GM19468 (cell line): ENCODE data around the gene C1orf94.

Experiments
- ATAC-seq: cut with Tn5 transposase; IDR thresholded peaks from one replicate; pipeline ENCODE4 v1.9.1; 2021; ENCODE audit warnings: mild to moderate bottlenecking, moderate library complexity, moderate number of reproducible peaks; ENCODE audit not compliant: unreplicated experiment; ENCODE audit errors: extremely low read depth

The C1orf94 gene, protein sequence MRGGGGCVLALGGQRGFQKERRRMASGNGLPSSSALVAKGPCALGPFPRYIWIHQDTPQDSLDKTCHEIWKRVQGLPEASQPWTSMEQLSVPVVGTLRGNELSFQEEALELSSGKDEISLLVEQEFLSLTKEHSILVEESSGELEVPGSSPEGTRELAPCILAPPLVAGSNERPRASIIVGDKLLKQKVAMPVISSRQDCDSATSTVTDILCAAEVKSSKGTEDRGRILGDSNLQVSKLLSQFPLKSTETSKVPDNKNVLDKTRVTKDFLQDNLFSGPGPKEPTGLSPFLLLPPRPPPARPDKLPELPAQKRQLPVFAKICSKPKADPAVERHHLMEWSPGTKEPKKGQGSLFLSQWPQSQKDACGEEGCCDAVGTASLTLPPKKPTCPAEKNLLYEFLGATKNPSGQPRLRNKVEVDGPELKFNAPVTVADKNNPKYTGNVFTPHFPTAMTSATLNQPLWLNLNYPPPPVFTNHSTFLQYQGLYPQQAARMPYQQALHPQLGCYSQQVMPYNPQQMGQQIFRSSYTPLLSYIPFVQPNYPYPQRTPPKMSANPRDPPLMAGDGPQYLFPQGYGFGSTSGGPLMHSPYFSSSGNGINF

GRCh38 chr1:34176830-34177603 is at the start of gene C1orf94:
Gene C1orf94 (plus strand): TSS chr1:34176907. CDS start chr1:34177790, 883 bp downstream.
- ATAC-seq, result no peak

DNA sequence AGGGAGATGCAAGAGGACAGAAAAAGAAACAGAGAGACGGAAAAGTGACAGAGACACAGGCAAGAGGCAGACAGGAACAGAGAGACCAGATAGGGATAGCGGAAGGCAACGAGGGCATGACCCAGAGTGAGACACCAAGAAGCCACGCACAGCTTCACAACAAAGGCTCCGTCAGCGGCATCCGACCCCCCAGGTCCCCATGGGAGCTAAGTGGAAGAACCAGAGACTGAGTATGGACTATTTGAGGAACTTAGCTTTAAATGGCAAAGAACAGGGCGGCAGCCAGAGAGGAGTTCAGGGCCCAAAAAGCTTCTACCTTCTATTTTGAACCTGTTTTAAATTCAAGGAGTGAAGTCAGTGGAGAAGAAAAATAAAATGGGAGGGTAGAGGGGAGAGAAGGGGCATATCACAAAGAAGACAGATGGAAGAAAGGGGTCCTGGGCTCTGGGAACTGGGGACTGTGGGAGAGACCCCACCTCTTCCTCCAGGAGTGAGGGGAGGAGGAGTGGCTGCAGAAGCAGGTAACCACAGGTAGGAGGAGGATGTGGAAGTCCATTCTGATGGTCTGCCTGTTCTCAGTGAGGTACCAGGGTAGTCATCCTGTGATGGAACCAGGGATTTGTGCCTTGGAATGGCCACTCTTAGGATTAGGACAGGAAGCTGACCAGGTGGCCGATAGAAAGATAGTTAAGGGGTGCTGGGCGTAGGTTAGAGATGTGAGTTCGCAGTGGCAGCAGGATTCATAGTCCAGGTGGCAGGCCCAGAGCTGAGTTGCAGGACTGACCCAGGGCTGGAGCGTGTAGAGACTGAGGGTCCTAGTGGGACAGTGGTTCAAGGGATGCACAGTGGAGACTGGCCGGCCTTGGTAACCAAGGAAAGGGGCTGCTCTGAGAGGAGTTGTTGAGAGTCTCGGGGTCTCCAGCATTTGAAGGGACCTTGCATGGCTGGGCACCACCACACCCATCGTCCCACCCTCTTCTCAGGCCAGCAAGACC is 49.4 kb upstream of the C1orf94 start:
- no peak for ATAC-seq

DNA sequence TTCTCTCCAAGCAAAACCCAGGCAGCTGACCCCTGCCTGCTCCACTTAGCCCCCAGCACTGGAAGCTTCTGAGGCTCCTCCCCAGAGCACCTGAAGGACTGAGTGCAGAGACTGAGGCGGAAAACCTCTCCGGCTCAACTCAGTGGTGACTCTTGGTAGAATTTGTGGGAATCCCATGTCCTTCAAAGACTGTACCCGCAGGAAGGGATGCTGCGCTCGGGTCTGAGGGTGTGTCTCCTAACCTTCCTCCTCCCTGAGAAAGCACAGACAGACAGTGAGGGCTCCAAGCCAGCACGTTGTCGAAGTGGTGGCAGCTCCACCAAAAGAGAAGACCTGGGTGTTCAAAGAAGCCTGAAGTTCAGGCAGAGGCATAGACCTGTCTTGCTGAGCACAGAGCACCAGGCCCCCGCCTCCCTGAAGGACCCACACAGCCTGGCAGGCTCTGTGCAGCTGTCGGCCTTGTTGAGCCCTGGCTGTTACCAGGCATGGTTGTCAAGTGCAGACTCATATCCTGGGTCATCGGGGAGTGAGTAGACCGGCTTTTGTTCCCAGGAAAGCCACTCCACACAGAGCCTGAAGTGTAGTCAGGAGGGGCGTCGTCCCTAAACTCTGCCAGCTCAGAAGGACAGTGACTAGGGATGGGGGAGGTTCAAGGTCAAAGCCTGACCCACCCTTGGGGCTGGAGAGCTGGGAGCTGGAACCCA is 48.4 kb upstream of the C1orf94 start:
- ATAC-seq, result no peak

GRCh38 chr1:34129630-34130029 is 47.1 kb upstream of the C1orf94 start:
- no peak for ATAC-seq

DNA sequence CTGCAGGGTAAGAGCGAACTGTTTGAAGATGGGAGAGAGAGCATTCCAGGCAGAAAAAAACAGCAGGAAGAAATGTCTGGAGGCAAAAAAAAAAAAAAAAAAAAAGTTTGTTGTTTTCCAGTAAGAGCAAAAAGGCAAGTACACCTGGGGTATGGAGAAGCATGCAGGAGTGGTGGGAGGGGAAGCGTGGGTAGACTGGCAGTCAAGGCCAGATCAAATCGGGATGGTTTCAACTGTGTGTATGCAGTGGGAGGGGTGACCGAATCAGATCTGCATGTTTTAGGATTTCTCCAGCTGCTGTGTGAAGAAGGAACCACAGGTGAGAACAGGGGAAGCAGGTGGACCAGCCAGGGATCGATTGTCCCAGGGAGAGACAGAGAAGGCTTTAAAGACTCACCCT is 46.4 kb upstream of the C1orf94 start:
- no peak for ATAC-seq

GRCh38 chr1:34131396-34132160 is 45.1 kb upstream of the C1orf94 start:
- no peak for ATAC-seq

- ATAC-seq, result no peak
These were observed 44.6 kb upstream of the C1orf94 start for GRCh38 chr1:34132161-34132420.

GRCh38 chr1:34137411-34137810 is 39.3 kb upstream of the C1orf94 start:
- ATAC-seq, result no peak

GRCh38 chr1:34140011-34140676 is 36.6 kb upstream of the C1orf94 start:
- ATAC-seq, result no peak

GRCh38 chr1:34143975-34144374 is 32.7 kb upstream of the C1orf94 start:
- ATAC-seq, result no peak

DNA sequence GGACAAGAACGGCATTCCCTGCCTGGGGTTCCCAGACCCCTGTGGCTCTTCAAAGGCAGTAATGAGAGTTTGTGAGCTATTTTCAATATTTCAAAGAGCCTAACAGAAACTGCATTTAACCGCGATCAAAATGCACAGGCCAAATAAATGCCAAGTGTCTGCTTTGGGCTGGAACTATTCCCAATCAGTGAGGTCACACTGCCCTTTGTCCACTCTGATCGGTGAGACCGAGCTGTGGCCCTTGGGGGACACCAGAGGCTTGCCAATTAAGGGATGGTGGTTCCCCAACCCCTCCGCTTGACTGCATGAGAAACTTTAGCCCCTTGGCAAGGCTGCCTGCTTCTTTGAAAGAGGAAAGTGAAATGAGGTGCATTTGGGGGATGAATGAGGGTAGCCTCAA is 31.9 kb upstream of the C1orf94 start:
- ATAC-seq, result no peak

DNA sequence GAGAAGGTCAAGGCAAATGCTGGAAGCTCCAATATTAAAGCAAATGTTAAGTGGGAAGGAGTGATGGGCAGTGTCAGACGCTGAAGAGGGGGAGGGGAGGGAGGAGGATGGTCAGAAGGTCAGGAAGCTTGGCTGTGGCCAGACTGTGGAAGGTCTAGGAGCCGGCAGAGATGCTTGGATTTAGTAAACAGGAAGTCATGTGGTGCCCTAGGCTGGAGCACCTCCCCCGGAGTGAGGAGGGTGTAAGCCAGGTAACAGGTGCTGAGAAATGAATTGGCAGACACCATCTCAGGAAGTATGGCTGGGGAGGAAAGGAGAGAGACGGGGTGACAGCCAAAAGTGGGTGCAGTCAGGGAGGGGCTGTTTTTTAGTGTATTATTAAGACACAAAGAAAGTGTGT is 29.4 kb upstream of the C1orf94 start:
- ATAC-seq, result no peak

DNA sequence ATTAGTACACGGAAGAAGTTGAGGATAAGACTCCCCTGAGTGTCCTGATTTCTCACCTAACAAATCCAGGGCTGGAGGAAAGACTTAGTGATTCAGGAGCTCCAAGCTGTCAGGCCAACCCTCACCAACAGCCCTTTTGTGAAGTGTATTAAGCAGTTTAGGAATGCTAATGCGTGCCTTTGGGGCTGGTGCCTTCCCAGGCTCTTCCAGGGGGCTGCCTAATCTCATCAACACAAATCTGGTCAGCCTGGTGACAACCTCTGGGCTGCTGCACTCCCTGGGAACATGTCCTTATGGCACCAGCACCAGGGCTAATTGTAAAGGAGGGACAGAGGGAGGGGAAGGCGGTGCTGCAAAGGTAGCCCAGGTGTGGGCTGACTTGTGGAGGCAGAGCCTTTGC is 27.2 kb upstream of the C1orf94 start:
- ATAC-seq, result no peak

DNA sequence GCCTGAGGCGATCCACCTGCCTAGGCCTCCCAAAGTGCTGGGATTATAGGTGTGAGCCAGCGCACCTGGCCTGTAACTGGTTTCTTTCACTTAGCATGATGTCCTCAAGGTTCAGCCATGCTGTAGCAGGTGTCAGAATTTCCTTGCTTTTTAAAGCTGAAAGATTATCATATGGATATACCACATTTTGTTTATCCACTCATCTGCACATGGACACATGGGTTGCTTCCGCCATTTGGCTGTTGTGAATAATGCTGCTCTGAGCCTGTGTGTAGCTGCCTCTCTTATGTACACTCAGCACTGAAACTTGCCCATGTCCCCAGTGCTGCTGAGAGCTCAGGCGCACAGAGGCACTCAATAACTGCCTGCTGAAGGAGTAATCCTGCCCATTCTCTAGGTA is 23.5 kb upstream of the C1orf94 start:
- ATAC-seq, result no peak

GRCh38 chr1:34155860-34156259 is 20.8 kb upstream of the C1orf94 start:
- ATAC-seq, result no peak

DNA sequence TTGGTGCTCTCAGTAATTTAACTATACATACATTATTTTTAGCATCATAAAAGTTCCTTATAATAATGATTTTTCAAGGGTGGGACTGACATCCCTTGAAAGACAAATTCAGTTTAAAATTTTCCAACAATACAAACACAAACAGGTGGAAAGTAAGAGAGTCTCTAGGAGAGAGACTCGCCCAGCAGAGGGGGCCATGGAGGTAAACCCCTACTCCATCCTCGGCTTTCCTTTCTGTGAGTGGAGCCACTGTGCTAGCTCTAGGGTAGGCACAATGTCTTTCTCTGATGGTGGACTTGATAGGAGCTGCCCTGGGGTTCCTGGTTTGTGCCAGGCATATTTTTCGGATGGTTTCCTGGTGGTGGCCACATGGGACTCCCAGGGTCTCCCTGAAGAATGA is 20.0 kb upstream of the C1orf94 start:
- ATAC-seq, result no peak

GRCh38 chr1:34162852-34163766 is 13.6 kb upstream of the C1orf94 start:
- ATAC-seq, result peak; percentile 39
